Natural killer cell (primary cell): ENCODE data around the gene ANKRD13A. TPM values are rescaled to one million over a fixed set of nuclear protein-coding genes. Genes with fewer than 3 reads are reported as not detected.

Experiments
- ATAC-seq, 3 donors: fragments of 150-1000 bp in 2 of 3; fragments of 200-7000 bp in 1 of 3; cut with Tn5 transposase; 1 replicate in 1 of 3; 2 replicates in 2 of 3; pipeline ENCODE4 v1.10.0; 2021; ENCODE audit warnings: mild to moderate bottlenecking in 2 of 3, moderate library complexity in 2 of 3
- DNase-seq, 2 donors: peaks; one replicate each; pipeline versions ENCODE4 v3.0.0 to v3.0.0-alpha.2; 2013 to 2021; ENCODE audit warnings: mixed read lengths in 1 of 2
- H3K27ac ChIP-seq: one replicate; pipeline ENCODE4 v1.5.1; 2013; ENCODE audit warnings: mild to moderate bottlenecking, low read length
- H3K27me3 ChIP-seq: one replicate; pipeline ENCODE4 v1.6.1; 2013; ENCODE audit warnings: low read length; ENCODE audit not compliant: control insufficient read depth, insufficient read depth
- H3K36me3 ChIP-seq: one replicate; pipeline ENCODE4 v1.6.1; 2013; ENCODE audit warnings: low read length; ENCODE audit not compliant: control insufficient read depth, insufficient read depth
- H3K4me1 ChIP-seq: one replicate; pipeline ENCODE4 v1.6.1; 2013; ENCODE audit warnings: low read length; ENCODE audit not compliant: control insufficient read depth, insufficient read depth
- H3K4me3 ChIP-seq: one replicate; pipeline ENCODE4 v1.5.1; 2013; ENCODE audit warnings: low read length
- H3K9me3 ChIP-seq: one replicate; pipeline ENCODE4 v1.6.1; 2013; ENCODE audit warnings: low read length; ENCODE audit not compliant: control insufficient read depth, insufficient read depth
- H3K27ac Mint-ChIP-seq, 2 donors: one replicate each; pipeline ENCODE4 v1.8.0; 2022; ENCODE audit warnings: mild to moderate bottlenecking in 2 of 2, mixed read lengths in 2 of 2, moderate library complexity in 1 of 2
- H3K27me3 Mint-ChIP-seq, 2 donors: one replicate each; pipeline ENCODE4 v1.8.0; 2022; ENCODE audit warnings: low read depth in 2 of 2, mixed read lengths in 2 of 2
- H3K36me3 Mint-ChIP-seq: one replicate; pipeline ENCODE4 v1.8.0; 2022; ENCODE audit warnings: mixed read lengths
- H3K4me1 Mint-ChIP-seq, 2 donors: one replicate each; pipeline ENCODE4 v1.8.0; 2022; ENCODE audit warnings: mixed read lengths in 2 of 2
- H3K4me3 Mint-ChIP-seq: one replicate; pipeline ENCODE4 v1.8.0; 2022; ENCODE audit warnings: mild to moderate bottlenecking, moderate library complexity, mixed read lengths
- H3K9me3 Mint-ChIP-seq, 2 donors: one replicate each; pipeline ENCODE4 v1.8.0; 2022; ENCODE audit warnings: mixed read lengths in 2 of 2
- WGBS: methylation state at CpG from one replicate; pipeline ENCODE4 v1.1.7; 2013; ENCODE audit warnings: missing lambda C conversion rate; ENCODE audit not compliant: insufficient coverage; 5-methylcytosine and 5-hydroxymethylcytosine counted together
- intact Hi-C: fragments of 100-400 bp; cut with micrococcal nuclease; formaldehyde crosslinking; loops from one replicate; pipeline ENCODE4 v1.14.2; 2022
- total RNA-seq, 4 donors: library from RNA; stranded (reverse); fragments of 120-200 nt in 1 of 4; gene quantifications; one replicate each; pipeline versions ENCODE4 v1.2.3 to v1.2.4, GENCODE V29; 2013 to 2022
- TF ChIP-seq, protein P1 (sequence below): fragments of 200-600 bp; IDR thresholded peaks from one replicate; pipeline ENCODE4 v1.8.0; 2022; ENCODE audit warnings: antibody characterized with exemption

The ANKRD13A gene
- total RNA-seq, 3 donors from 2014 or later (not counting 1 experiment from before 2014, with no cell fraction given) = 74.9 to 93.6 (median 90.7) TPM

DNA sequence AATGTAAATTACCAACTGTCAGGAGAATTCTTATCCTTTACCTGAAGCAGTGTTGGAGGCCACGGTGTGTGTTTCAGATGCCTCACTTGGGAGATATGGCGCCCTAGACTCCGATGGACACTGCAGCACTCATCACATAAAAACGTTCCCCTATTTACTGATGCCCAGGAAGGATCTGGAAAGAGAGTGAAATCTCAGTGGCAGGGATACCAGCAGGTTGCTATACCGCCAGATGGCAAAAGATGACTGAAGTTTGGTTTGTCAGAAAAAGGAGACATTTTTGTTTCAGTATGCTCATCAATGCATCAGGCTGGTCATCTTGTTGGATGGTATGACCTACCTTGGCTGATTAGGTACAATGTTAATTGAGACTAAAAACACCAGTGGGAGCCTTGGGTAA lies 7.6 kb upstream of the ANKRD13A start:
- Mint-ChIP-seq H3K4me1 (peaks cover 41 to 47% of the 10 kb centered on the region in 2 donors), H3K27me3 (no peaks in the 10 kb centered on the region), H3K36me3 (peaks cover 10% of the 10 kb centered on the region), H3K9me3 (no peaks in the 10 kb centered on the region), H3K27ac (peak overlapping the region in 1 of 2 donors; percentile 31), H3K4me3 (no peak overlapping the region)
- DNase-seq (no peak), ATAC-seq (no peak)
- H3K4me1 ChIP-seq = peaks cover 9% of the 10 kb centered on the region
- no peaks in the 10 kb centered on the region for H3K9me3 ChIP-seq
- TF ChIP-seq, protein P1, sequence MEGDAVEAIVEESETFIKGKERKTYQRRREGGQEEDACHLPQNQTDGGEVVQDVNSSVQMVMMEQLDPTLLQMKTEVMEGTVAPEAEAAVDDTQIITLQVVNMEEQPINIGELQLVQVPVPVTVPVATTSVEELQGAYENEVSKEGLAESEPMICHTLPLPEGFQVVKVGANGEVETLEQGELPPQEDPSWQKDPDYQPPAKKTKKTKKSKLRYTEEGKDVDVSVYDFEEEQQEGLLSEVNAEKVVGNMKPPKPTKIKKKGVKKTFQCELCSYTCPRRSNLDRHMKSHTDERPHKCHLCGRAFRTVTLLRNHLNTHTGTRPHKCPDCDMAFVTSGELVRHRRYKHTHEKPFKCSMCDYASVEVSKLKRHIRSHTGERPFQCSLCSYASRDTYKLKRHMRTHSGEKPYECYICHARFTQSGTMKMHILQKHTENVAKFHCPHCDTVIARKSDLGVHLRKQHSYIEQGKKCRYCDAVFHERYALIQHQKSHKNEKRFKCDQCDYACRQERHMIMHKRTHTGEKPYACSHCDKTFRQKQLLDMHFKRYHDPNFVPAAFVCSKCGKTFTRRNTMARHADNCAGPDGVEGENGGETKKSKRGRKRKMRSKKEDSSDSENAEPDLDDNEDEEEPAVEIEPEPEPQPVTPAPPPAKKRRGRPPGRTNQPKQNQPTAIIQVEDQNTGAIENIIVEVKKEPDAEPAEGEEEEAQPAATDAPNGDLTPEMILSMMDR = no peak
- no peak overlapping the region for H3K4me3 ChIP-seq
- H3K27ac ChIP-seq = no peak overlapping the region
- intact Hi-C loops = loop anchor here (10.0 kb wide), 1 partner anchor 107 kb away; the partner anchor contains the start of gene GLTP
- peaks cover 47% of the 10 kb centered on the region for H3K36me3 ChIP-seq
- 97% methylated on average over 5 of the region's 5 CpGs for WGBS
- H3K27me3 ChIP-seq = no peaks in the 10 kb centered on the region

GRCh38 chr12:109993091-109993490 lies 6.1 kb upstream of the ANKRD13A start:
- peak overlapping the region; percentile 89 for H3K4me3 Mint-ChIP-seq

GRCh38 chr12:109994401-109995175 lies 4.6 kb upstream of the ANKRD13A start:
- DNase-seq (peak in 1 of 2 donors; percentile 50), ATAC-seq (peak in 1 of 3 donors; percentile 18)
- peak overlapping the region; percentile 82 for H3K27ac Mint-ChIP-seq
- TF ChIP-seq, protein P1 = no peak
- H3K27ac ChIP-seq = peak overlapping the region; percentile 90
- H3K27me3 ChIP-seq = no peaks in the 10 kb centered on the region
- peaks cover 2% of the 10 kb centered on the region for H3K36me3 Mint-ChIP-seq
- peaks cover 24% of the 10 kb centered on the region for H3K36me3 ChIP-seq
- intact Hi-C loops = loop anchor here (5.0 to 10.0 kb wide), 5 partner anchors 53 to 422 kb away; partner anchors contain the start of genes C12orf76, FAM222A, GLTP and MMAB
- H3K4me3 ChIP-seq = peak overlapping the region; percentile 93
- no peaks in the 10 kb centered on the region for H3K27me3 Mint-ChIP-seq
- 4% methylated on average over 5 of the region's 6 CpGs for WGBS
- peaks cover 54 to 65% of the 10 kb centered on the region in 2 donors for H3K4me1 Mint-ChIP-seq
- H3K9me3 Mint-ChIP-seq = no peaks in the 10 kb centered on the region
- H3K9me3 ChIP-seq = no peaks in the 10 kb centered on the region
- H3K4me1 ChIP-seq = peaks cover 23% of the 10 kb centered on the region
- H3K4me3 Mint-ChIP-seq = peak overlapping the region; percentile 89

More at GRCh38 chr12:109993091-109993490, 6.1 kb upstream of the ANKRD13A start:
- H3K4me1 Mint-ChIP-seq = peaks cover 50 to 56% of the 10 kb centered on the region in 2 donors
- no peaks in the 10 kb centered on the region for H3K9me3 ChIP-seq
- peaks cover 36% of the 10 kb centered on the region for H3K36me3 ChIP-seq
- H3K27me3 ChIP-seq = no peaks in the 10 kb centered on the region
- TF ChIP-seq, protein P1 = no peak
- H3K27ac Mint-ChIP-seq = peak overlapping the region; percentile 82
- H3K36me3 Mint-ChIP-seq = peaks cover 10% of the 10 kb centered on the region
- no peak overlapping the region for H3K27ac ChIP-seq
- DNase-seq = no peak
- H3K9me3 Mint-ChIP-seq = no peaks in the 10 kb centered on the region
- peaks cover 14% of the 10 kb centered on the region for H3K4me1 ChIP-seq
- no peaks in the 10 kb centered on the region for H3K27me3 Mint-ChIP-seq
- no peak overlapping the region for H3K4me3 ChIP-seq
- 90% methylated on average over 2 of the region's 2 CpGs for WGBS
- ATAC-seq = no peak
- intact Hi-C loops = loop anchor here (10.0 kb wide), 1 partner anchor 108 kb away; the partner anchor contains the start of gene GLTP
